Upper lobe of left lung (tissue), 4 donors: ENCODE measurements around the gene ANKS1B.

Source experiments
- EP300 ChIP-seq, 4 donors: sonication (generic); formaldehyde crosslinking; IDR thresholded peaks; one replicate each; pipeline ENCODE4 v1.5.1; 2017; ENCODE audit warnings: antibody characterized with exemption in 4 of 4, control low read depth in 2 of 4
- POLR2AphosphoS5 ChIP-seq, 2 donors: sonication (generic); formaldehyde crosslinking; IDR thresholded peaks; one replicate each; pipeline ENCODE4 v1.5.1; 2017; ENCODE audit warnings: antibody characterized with exemption in 2 of 2
- TF ChIP-seq, protein P1 (sequence below), 6 experiments: fragments of 450-650 bp in 4 of 6; fragments of 200-600 bp in 2 of 6; sonication (generic) in 2 of 6; IDR thresholded peaks; one replicate each; pipeline ENCODE4 v1.5.1; 2016 to 2019; ENCODE audit warnings: antibody characterized with exemption in 6 of 6

GRCh38 chr12:99063182-99063581 lies 921.6 kb downstream of the ANKS1B start:
- TF ChIP-seq EP300 (IDR thresholded peaks at IDR 0.05) (no peak), POLR2AphosphoS5 (IDR thresholded peaks at IDR 0.05) (no peak)
- TF ChIP-seq, protein P1, sequence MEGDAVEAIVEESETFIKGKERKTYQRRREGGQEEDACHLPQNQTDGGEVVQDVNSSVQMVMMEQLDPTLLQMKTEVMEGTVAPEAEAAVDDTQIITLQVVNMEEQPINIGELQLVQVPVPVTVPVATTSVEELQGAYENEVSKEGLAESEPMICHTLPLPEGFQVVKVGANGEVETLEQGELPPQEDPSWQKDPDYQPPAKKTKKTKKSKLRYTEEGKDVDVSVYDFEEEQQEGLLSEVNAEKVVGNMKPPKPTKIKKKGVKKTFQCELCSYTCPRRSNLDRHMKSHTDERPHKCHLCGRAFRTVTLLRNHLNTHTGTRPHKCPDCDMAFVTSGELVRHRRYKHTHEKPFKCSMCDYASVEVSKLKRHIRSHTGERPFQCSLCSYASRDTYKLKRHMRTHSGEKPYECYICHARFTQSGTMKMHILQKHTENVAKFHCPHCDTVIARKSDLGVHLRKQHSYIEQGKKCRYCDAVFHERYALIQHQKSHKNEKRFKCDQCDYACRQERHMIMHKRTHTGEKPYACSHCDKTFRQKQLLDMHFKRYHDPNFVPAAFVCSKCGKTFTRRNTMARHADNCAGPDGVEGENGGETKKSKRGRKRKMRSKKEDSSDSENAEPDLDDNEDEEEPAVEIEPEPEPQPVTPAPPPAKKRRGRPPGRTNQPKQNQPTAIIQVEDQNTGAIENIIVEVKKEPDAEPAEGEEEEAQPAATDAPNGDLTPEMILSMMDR (IDR thresholded peaks at IDR 0.05) = no peak
